Measurements from ENCODE around the gene ZNF292.
"Not testable (repeated sequence)": the region's sequence is repeated elsewhere in the genome, so short reads cannot be mapped to it uniquely, and the experiment has no call there.

ZNF292 gene

GRCh38 chr6:87291883-87292282, 136.5 kb downstream of the ZNF292 start:
- no peak for TF ChIP-seq GATA1 (IDR thresholded peaks at IDR 0.05; ENCODE audit: low read depth, low read length)
- TF ChIP-seq POLR2A (IDR thresholded peaks at IDR 0.05; ENCODE audit: low read length): no peak
- DNase-seq: no peak

- no peak for DNase-seq
- TF ChIP-seq GATA1 (IDR thresholded peaks at IDR 0.05; ENCODE audit: low read depth, low read length) (no peak), POLR2A (IDR thresholded peaks at IDR 0.05; ENCODE audit: low read length) (no peak)
Observed at GRCh38 chr6:87293526-87293925, 138.2 kb downstream of the ZNF292 start.

GRCh38 chr6:87297119-87297518, 141.8 kb downstream of the ZNF292 start:
- TF ChIP-seq GATA1 (IDR thresholded peaks at IDR 0.05; ENCODE audit: low read depth, low read length) (no peak), POLR2A (IDR thresholded peaks at IDR 0.05; ENCODE audit: low read length) (no peak)
- DNase-seq: no peak

- not testable (repeated sequence) for DNase-seq
Observed at GRCh38 chr6:87301277-87301676, 145.9 kb downstream of the ZNF292 start.

GRCh38 chr6:87308970-87309369, 153.6 kb downstream of the ZNF292 start:
- TF ChIP-seq POLR2A (IDR thresholded peaks at IDR 0.05; ENCODE audit: low read length): no peak
- TF ChIP-seq GATA1 (IDR thresholded peaks at IDR 0.05; ENCODE audit: low read depth, low read length): no peak
- no peak for DNase-seq

- TF ChIP-seq GATA1 (IDR thresholded peaks at IDR 0.05; ENCODE audit: low read depth, low read length) (no peak), POLR2A (IDR thresholded peaks at IDR 0.05; ENCODE audit: low read length) (no peak)
- no peak for DNase-seq
Observed at GRCh38 chr6:87312860-87313259, 157.5 kb downstream of the ZNF292 start.

Data from erythroblast (primary cell).